ENCODE measurements around the gene CLCNKA. TPM values are rescaled to one million over a fixed set of nuclear protein-coding genes. Genes with fewer than 3 reads are reported as not detected.

The CLCNKA gene
- total and polyA plus RNA-seq, 9 donors: 0.08 to 2.4 (median 1.0) TPM; not detected in 1

DNA sequence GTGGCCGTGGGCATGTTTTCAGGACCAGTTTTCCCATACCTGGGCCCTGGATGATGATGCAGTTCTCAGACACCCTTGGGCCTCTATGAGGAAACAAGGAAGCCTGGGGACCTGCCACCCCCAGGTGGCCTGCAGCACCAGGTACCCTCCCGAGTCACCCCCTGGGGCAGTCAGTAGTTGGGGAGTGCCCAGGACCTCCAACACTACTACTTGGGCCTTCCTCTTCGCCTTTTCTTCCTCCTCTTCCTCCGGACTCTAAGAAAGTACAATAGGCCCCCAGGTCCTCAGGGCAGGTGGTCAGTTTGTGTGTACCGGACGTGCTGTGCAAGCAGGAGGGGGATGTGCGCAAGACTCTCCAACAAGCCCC lies 29.7 kb upstream of the CLCNKA start:
- no peak overlapping the region for H3K27ac ChIP-seq
- TF ChIP-seq POLR2A (IDR thresholded peaks at IDR 0.05) (no peak), EP300 (IDR thresholded peaks at IDR 0.05) (no peak)
- TF ChIP-seq, protein P1, sequence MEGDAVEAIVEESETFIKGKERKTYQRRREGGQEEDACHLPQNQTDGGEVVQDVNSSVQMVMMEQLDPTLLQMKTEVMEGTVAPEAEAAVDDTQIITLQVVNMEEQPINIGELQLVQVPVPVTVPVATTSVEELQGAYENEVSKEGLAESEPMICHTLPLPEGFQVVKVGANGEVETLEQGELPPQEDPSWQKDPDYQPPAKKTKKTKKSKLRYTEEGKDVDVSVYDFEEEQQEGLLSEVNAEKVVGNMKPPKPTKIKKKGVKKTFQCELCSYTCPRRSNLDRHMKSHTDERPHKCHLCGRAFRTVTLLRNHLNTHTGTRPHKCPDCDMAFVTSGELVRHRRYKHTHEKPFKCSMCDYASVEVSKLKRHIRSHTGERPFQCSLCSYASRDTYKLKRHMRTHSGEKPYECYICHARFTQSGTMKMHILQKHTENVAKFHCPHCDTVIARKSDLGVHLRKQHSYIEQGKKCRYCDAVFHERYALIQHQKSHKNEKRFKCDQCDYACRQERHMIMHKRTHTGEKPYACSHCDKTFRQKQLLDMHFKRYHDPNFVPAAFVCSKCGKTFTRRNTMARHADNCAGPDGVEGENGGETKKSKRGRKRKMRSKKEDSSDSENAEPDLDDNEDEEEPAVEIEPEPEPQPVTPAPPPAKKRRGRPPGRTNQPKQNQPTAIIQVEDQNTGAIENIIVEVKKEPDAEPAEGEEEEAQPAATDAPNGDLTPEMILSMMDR (IDR thresholded peaks at IDR 0.05): no peak
- H3K4me1 ChIP-seq (ENCODE audit: insufficient read depth): no peaks in the 10 kb centered on the region
- no peak for DNase-seq
- no peaks in the 10 kb centered on the region for H3K9me3 ChIP-seq
- intact Hi-C loops (cut with DNase I): loop anchor here in 3 of 4 donors (5.0 to 10.0 kb wide), 3 partner anchors 175 to 197 kb away; partner anchors contain the start of gene UQCRHL (in 1 of the 3)
- H3K4me3 ChIP-seq: no peak overlapping the region
- no peaks in the 10 kb centered on the region for H3K27me3 ChIP-seq
- 88 to 94% (median 90%) methylated on average over 7 of the region's 7 CpGs for WGBS, 3 donors
- no peaks in the 10 kb centered on the region for H3K36me3 ChIP-seq

DNA sequence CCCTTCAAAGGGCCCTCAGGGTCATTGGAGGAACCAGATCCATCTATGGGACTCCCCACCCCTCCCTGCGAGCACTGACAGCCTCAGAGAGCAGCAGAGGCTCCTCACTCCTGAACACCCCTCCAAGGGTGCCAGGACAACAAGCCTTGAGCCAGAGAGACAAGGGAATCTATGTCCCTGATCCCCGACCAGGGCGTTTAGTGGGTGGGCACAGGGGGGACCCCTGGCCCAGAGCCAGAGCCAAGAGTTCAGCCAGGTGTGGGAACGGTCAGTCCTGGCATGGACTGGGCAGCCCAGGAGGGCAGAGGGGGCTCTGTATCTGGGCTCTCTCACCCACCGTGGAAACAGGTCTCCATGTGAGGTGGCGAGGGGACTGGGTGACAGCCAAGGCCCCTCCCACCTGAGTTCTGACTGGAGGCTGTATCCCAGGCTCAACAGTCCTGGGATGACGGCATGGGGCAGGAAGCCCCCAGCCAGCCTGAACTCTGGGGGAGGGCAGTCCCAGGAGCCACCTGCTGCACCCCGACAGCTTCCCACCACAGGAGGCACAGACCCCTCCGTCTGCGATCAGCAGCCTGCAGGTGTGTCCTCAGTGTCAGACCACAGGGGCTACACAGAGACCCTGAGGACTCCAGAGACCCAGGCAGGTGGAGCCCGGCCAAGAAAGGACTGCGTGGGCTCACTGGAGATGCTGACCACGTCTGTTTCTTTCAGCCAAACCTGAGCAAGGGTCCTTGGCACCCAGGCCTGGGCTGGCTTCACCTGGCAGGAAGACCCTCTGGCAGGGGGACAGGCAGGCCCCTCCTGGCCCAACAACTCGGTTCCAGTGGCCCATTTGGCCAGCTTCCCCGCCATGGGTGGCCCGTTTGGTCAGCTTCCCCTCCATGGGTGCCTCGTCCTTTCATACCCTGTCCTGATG lies 29.0 kb upstream of the CLCNKA start:
- DNase-seq: no peak

DNA sequence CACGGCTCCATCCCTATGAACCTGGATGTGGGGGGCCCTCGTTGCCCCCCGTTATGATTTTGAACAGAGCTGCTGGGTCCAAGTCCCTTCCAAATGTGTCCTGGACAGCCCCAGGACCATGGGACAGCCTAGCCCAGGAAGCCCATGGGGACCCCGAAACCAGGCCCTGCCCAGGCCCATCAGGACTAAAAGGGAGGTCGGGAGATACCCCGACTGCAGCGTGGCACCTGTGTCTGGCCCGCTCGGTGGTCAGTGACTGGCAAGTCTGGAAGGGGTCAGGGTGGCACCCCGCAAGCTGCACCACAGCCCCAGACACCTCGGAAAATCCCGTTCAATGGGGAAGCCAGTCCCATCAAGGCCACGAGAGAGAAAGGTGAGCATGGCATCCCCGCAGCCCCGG lies 28.2 kb upstream of the CLCNKA start:
- 90 to 93% (median 90%) methylated on average over 14 to 15 of the region's 15 CpGs for WGBS, 3 donors
- Histone ChIP-seq H3K9me3 (no peaks in the 10 kb centered on the region), H3K27me3 (no peaks in the 10 kb centered on the region), H3K36me3 (no peaks in the 10 kb centered on the region), H3K4me3 (no peak overlapping the region), H3K4me1 (ENCODE audit: insufficient read depth) (no peaks in the 10 kb centered on the region), H3K27ac (no peak overlapping the region)
- DNase-seq: no peak
- TF ChIP-seq, protein P1 (IDR thresholded peaks at IDR 0.05): no peak
- TF ChIP-seq POLR2A (IDR thresholded peaks at IDR 0.05) (no peak), EP300 (IDR thresholded peaks at IDR 0.05) (no peak)
- intact Hi-C loops (cut with DNase I): loop anchor here in 3 of 4 donors (5.0 to 10.0 kb wide), 3 partner anchors 176 to 199 kb away; partner anchors contain the start of gene UQCRHL (in 1 of the 3)

More for the DNA sequence above, 29.0 kb upstream of the CLCNKA start:
- Histone ChIP-seq H3K9me3 (no peaks in the 10 kb centered on the region), H3K27me3 (no peaks in the 10 kb centered on the region), H3K4me1 (ENCODE audit: insufficient read depth) (no peaks in the 10 kb centered on the region), H3K36me3 (no peaks in the 10 kb centered on the region), H3K27ac (no peak overlapping the region), H3K4me3 (no peak overlapping the region)
- TF ChIP-seq, protein P1 (IDR thresholded peaks at IDR 0.05): no peak
- no peak for TF ChIP-seq EP300 (IDR thresholded peaks at IDR 0.05)
- TF ChIP-seq POLR2A (IDR thresholded peaks at IDR 0.05): no peak
- intact Hi-C loops (cut with DNase I): loop anchor here in 3 of 4 donors (5.0 to 10.0 kb wide), 3 partner anchors 176 to 198 kb away; partner anchors contain the start of gene UQCRHL (in 1 of the 3)
- WGBS, 3 donors: 71 to 76% (median 72%) methylated on average over 17 of the region's 17 CpGs

DNA sequence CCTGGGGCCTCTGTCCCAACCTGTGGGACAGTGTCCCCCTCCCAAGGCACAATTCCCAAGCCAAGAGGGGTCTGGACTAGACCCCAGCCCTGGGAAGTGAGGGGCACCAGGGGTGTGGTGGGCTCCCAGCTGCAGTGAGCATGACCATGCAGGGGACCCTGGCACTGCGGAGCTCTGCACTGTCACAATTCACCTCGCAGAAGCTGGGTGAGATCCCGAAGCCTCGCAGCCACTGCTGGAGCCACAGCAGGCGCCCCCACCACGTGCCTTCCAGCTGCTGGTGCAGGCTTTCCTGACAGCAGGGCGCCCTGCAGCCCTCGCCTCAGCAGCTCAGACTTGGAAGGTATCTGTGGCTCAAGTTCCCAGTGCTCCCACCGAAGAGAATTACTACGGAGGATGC lies 27.8 kb upstream of the CLCNKA start:
- no peaks in the 10 kb centered on the region for H3K4me1 ChIP-seq (ENCODE audit: insufficient read depth)
- DNase-seq: no peak
- H3K27ac ChIP-seq: no peak overlapping the region
- no peaks in the 10 kb centered on the region for H3K27me3 ChIP-seq
- no peaks in the 10 kb centered on the region for H3K9me3 ChIP-seq
- 90 to 95% (median 93%) methylated on average over 10 of the region's 10 CpGs for WGBS, 3 donors
- H3K36me3 ChIP-seq: no peaks in the 10 kb centered on the region
- intact Hi-C loops (cut with DNase I): loop anchor here in 3 of 4 donors (5.0 to 10.0 kb wide), 3 partner anchors 177 to 199 kb away; partner anchors contain the start of gene UQCRHL (in 1 of the 3)
- no peak overlapping the region for H3K4me3 ChIP-seq
- TF ChIP-seq, protein P1 (IDR thresholded peaks at IDR 0.05): no peak
- TF ChIP-seq EP300 (IDR thresholded peaks at IDR 0.05) (no peak), POLR2A (IDR thresholded peaks at IDR 0.05) (no peak)

All from ovary (tissue), 9 donors.